Liver (tissue), 3 donors: Measurements from ENCODE around the gene CALML5.

ENCODE experiments used
- EGR1 ChIP-seq, 2 donors: IDR thresholded peaks; 2 replicates each; pipeline ENCODE4 v1.6.1; 2016 to 2018; ENCODE audit warnings: antibody characterized with exemption in 2 of 2, low read depth in 2 of 2
- JUND ChIP-seq, 2 donors: IDR thresholded peaks; 2 replicates each; pipeline ENCODE4 v1.6.1; 2016; ENCODE audit warnings: antibody characterized with exemption in 2 of 2
- RAD21 ChIP-seq, 2 donors: IDR thresholded peaks; 2 replicates each; pipeline ENCODE4 v1.6.1; 2016; ENCODE audit warnings: antibody characterized with exemption in 2 of 2, mild to moderate bottlenecking in 2 of 2
- RXRA ChIP-seq, 2 donors: IDR thresholded peaks; 2 replicates each; pipeline ENCODE4 v1.6.1; 2017 to 2018; ENCODE audit warnings: antibody characterized with exemption in 2 of 2, mild to moderate bottlenecking in 1 of 2
- SP1 ChIP-seq: IDR thresholded peaks from 2 replicates; pipeline ENCODE4 v1.6.1; 2018; ENCODE audit warnings: antibody characterized with exemption, mild to moderate bottlenecking
- YY1 ChIP-seq: IDR thresholded peaks from 2 replicates; pipeline ENCODE4 v1.6.1; 2016; ENCODE audit warnings: antibody characterized with exemption, mild to moderate bottlenecking
- TF ChIP-seq, protein P1 (sequence below): fragments of 150-350 bp; IDR thresholded peaks from 2 replicates; pipeline ENCODE4 v1.5.1; 2017; ENCODE audit warnings: improper control_type of control experiment, low read depth, low read length; ENCODE audit not compliant: missing input control
- TF ChIP-seq, protein P2 (sequence below): IDR thresholded peaks from 2 replicates; pipeline ENCODE4 v1.6.1; 2016; ENCODE audit warnings: antibody characterized with exemption
- TF ChIP-seq, protein P3 (sequence below): IDR thresholded peaks from 2 replicates; pipeline ENCODE4 v1.6.1; 2016; ENCODE audit warnings: antibody characterized with exemption
- TF ChIP-seq, protein P4 (sequence below): IDR thresholded peaks from 2 replicates; pipeline ENCODE4 v1.6.1; 2016; ENCODE audit warnings: antibody characterized with exemption, mild to moderate bottlenecking
- TF ChIP-seq, protein P5 (sequence below): IDR thresholded peaks from 2 replicates; pipeline ENCODE4 v1.6.1; 2016; ENCODE audit warnings: antibody characterized with exemption
- donor health status: healthy.
- donor health status: healthy.

GRCh38 chr10:5527332-5528200 lies 28.2 kb upstream of the CALML5 start:
- TF ChIP-seq RXRA (IDR thresholded peaks at IDR 0.05) (peak in 1 of 2 donors; percentile 40), EGR1 (IDR thresholded peaks at IDR 0.05; ENCODE audit: low read depth in 2 of 2) (no peak), JUND (IDR thresholded peaks at IDR 0.05) (no peak), RAD21 (IDR thresholded peaks at IDR 0.05) (no peak), SP1 (no peak), YY1 (peak; percentile 8)
- TF ChIP-seq, protein P1, sequence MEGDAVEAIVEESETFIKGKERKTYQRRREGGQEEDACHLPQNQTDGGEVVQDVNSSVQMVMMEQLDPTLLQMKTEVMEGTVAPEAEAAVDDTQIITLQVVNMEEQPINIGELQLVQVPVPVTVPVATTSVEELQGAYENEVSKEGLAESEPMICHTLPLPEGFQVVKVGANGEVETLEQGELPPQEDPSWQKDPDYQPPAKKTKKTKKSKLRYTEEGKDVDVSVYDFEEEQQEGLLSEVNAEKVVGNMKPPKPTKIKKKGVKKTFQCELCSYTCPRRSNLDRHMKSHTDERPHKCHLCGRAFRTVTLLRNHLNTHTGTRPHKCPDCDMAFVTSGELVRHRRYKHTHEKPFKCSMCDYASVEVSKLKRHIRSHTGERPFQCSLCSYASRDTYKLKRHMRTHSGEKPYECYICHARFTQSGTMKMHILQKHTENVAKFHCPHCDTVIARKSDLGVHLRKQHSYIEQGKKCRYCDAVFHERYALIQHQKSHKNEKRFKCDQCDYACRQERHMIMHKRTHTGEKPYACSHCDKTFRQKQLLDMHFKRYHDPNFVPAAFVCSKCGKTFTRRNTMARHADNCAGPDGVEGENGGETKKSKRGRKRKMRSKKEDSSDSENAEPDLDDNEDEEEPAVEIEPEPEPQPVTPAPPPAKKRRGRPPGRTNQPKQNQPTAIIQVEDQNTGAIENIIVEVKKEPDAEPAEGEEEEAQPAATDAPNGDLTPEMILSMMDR: no peak
- TF ChIP-seq, protein P2, sequence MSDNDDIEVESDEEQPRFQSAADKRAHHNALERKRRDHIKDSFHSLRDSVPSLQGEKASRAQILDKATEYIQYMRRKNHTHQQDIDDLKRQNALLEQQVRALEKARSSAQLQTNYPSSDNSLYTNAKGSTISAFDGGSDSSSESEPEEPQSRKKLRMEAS: no peak
- TF ChIP-seq, protein P3, sequence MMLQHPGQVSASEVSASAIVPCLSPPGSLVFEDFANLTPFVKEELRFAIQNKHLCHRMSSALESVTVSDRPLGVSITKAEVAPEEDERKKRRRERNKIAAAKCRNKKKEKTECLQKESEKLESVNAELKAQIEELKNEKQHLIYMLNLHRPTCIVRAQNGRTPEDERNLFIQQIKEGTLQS: no peak
- TF ChIP-seq, protein P4, sequence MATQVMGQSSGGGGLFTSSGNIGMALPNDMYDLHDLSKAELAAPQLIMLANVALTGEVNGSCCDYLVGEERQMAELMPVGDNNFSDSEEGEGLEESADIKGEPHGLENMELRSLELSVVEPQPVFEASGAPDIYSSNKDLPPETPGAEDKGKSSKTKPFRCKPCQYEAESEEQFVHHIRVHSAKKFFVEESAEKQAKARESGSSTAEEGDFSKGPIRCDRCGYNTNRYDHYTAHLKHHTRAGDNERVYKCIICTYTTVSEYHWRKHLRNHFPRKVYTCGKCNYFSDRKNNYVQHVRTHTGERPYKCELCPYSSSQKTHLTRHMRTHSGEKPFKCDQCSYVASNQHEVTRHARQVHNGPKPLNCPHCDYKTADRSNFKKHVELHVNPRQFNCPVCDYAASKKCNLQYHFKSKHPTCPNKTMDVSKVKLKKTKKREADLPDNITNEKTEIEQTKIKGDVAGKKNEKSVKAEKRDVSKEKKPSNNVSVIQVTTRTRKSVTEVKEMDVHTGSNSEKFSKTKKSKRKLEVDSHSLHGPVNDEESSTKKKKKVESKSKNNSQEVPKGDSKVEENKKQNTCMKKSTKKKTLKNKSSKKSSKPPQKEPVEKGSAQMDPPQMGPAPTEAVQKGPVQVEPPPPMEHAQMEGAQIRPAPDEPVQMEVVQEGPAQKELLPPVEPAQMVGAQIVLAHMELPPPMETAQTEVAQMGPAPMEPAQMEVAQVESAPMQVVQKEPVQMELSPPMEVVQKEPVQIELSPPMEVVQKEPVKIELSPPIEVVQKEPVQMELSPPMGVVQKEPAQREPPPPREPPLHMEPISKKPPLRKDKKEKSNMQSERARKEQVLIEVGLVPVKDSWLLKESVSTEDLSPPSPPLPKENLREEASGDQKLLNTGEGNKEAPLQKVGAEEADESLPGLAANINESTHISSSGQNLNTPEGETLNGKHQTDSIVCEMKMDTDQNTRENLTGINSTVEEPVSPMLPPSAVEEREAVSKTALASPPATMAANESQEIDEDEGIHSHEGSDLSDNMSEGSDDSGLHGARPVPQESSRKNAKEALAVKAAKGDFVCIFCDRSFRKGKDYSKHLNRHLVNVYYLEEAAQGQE: no peak
- TF ChIP-seq, protein P5, sequence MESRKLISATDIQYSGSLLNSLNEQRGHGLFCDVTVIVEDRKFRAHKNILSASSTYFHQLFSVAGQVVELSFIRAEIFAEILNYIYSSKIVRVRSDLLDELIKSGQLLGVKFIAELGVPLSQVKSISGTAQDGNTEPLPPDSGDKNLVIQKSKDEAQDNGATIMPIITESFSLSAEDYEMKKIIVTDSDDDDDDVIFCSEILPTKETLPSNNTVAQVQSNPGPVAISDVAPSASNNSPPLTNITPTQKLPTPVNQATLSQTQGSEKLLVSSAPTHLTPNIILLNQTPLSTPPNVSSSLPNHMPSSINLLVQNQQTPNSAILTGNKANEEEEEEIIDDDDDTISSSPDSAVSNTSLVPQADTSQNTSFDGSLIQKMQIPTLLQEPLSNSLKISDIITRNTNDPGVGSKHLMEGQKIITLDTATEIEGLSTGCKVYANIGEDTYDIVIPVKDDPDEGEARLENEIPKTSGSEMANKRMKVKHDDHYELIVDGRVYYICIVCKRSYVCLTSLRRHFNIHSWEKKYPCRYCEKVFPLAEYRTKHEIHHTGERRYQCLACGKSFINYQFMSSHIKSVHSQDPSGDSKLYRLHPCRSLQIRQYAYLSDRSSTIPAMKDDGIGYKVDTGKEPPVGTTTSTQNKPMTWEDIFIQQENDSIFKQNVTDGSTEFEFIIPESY: no peak
